HepG2 (cell line): ENCODE data around the gene GLOD4. TPM values are rescaled to one million over a fixed set of nuclear protein-coding genes. Genes with fewer than 3 reads are reported as not detected.

Source experiments
- BCL6 ChIP-seq: IDR thresholded peaks from 2 replicates; pipeline ENCODE4 v1.6.1; 2016; ENCODE audit warnings: missing genetic modification reagents, missing compliant biosample characterization
- CAMTA2 ChIP-seq: sonication (generic); formaldehyde crosslinking; IDR thresholded peaks from 2 replicates; pipeline ENCODE4 v1.4.0; 2020; ENCODE audit warnings: mild to moderate bottlenecking, missing genetic modification reagents, borderline replicate concordance
- CHD4 ChIP-seq: fragments of 200-600 bp; sonication (generic); IDR thresholded peaks from 2 replicates; pipeline ENCODE4 v1.7.0; 2017; ENCODE audit warnings: mild to moderate bottlenecking, low read length, borderline replicate concordance
- GZF1 ChIP-seq: sonication (generic); formaldehyde crosslinking; IDR thresholded peaks from 2 replicates; pipeline ENCODE4 v1.5.1; 2020; ENCODE audit warnings: mild to moderate bottlenecking, missing genetic modification reagents
- HOXA9 ChIP-seq: sonication (generic); formaldehyde crosslinking; IDR thresholded peaks from 2 replicates; pipeline ENCODE4 v1.8.1; 2022; ENCODE audit warnings: missing genetic modification reagents, mild to moderate bottlenecking, moderate library complexity, borderline replicate concordance
- KDM3A ChIP-seq: IDR thresholded peaks from 2 replicates; pipeline ENCODE4 v1.6.1; 2018; ENCODE audit warnings: low read depth, missing compliant biosample characterization
- MATR3 ChIP-seq: sonication (generic); formaldehyde crosslinking; IDR thresholded peaks from 2 replicates; pipeline ENCODE4 v1.4.0; 2020; ENCODE audit warnings: missing genetic modification reagents
- MYNN ChIP-seq: sonication (generic); formaldehyde crosslinking; IDR thresholded peaks from 2 replicates; pipeline ENCODE4 v1.4.0; 2020; ENCODE audit warnings: mild to moderate bottlenecking, low read depth, missing genetic modification reagents
- PHB2 ChIP-seq: fragments of 450-650 bp; IDR thresholded peaks from 2 replicates; pipeline ENCODE4 v1.6.1; 2018; ENCODE audit not compliant: partially characterized antibody
- ZC3H13 ChIP-seq: sonication (generic); formaldehyde crosslinking; IDR thresholded peaks from 2 replicates; pipeline ENCODE4 v1.8.1; 2023; ENCODE audit warnings: mild to moderate bottlenecking, missing genetic modification reagents, moderate library complexity
- ZEB1 ChIP-seq: IDR thresholded peaks from 2 replicates; pipeline ENCODE4 v1.6.1; 2012; ENCODE audit warnings: mild to moderate bottlenecking, low read depth, inconsistent platforms; ENCODE audit not compliant: insufficient replicate concordance
- ZNF124 ChIP-seq: sonication (generic); formaldehyde crosslinking; IDR thresholded peaks from 2 replicates; pipeline ENCODE4 v1.4.0; 2020; ENCODE audit warnings: missing genetic modification reagents
- ZNF589 ChIP-seq: sonication (generic); formaldehyde crosslinking; conservative IDR thresholded peaks from 2 replicates; pipeline ENCODE4 v1.8.0; 2022; ENCODE audit warnings: mild to moderate bottlenecking, moderate library complexity, missing genetic modification reagents
- ZNF879 ChIP-seq: sonication (generic); formaldehyde crosslinking; IDR thresholded peaks from 2 replicates; pipeline ENCODE4 v1.8.1; 2023; ENCODE audit warnings: missing genetic modification reagents
- ZNF891 ChIP-seq: sonication (generic); formaldehyde crosslinking; IDR thresholded peaks from 2 replicates; pipeline ENCODE4 v1.5.0; 2020; ENCODE audit warnings: mild to moderate bottlenecking, missing genetic modification reagents
- ZSCAN12 ChIP-seq: sonication (generic); formaldehyde crosslinking; IDR thresholded peaks from 2 replicates; pipeline ENCODE4 v1.9.0; 2021; ENCODE audit warnings: mild to moderate bottlenecking, missing genetic modification reagents
- polyA plus RNA-seq, 8 experiments: library from polyadenylated mRNA; depleted of rRNA in 3 of 8; stranded (reverse) in 7 of 8; unstranded in 1 of 8; fragments of >200 nt; fragmentation: Illumina TruSeq in 4 of 8; extraction: Trizol in 4 of 8; gene quantifications; 2 replicates each; pipeline versions ENCODE4 v1.2.1 to v1.2.3, GENCODE V29; 2011 to 2016; ENCODE audit warnings: low read depth in 4 of 8, missing spikeins in 1 of 8, mixed read lengths in 1 of 8; ENCODE audit not compliant: insufficient read depth in 1 of 8
- total RNA-seq, 5 experiments: library from RNA; depleted of rRNA; stranded (reverse); fragments of >200 nt; fragmentation: Illumina TruSeq; extraction: Trizol; gene quantifications; 2 replicates each; pipeline ENCODE4 v1.2.3, GENCODE V29; 2016; ENCODE audit warnings: low read depth in 1 of 5
- TF ChIP-seq, protein P1 (sequence below): sonication (generic); formaldehyde crosslinking; IDR thresholded peaks from 2 replicates; pipeline ENCODE4 v1.5.0; 2020; ENCODE audit warnings: mild to moderate bottlenecking, missing genetic modification reagents, borderline replicate concordance
- TF ChIP-seq, protein P2 (sequence below): sonication (generic); formaldehyde crosslinking; IDR thresholded peaks from 2 replicates; pipeline ENCODE4 v1.5.0; 2020; ENCODE audit warnings: missing genetic modification reagents
- TF ChIP-seq, protein P3 (sequence below): sonication (generic); formaldehyde crosslinking; IDR thresholded peaks from 2 replicates; pipeline ENCODE4 v1.5.1; 2020; ENCODE audit warnings: missing genetic modification reagents, mild to moderate bottlenecking, borderline replicate concordance
- TF ChIP-seq, protein P4 (sequence below): IDR thresholded peaks from 2 replicates; pipeline ENCODE4 v1.6.1; 2016
- TF ChIP-seq, protein P5 (sequence below): sonication (generic); formaldehyde crosslinking; IDR thresholded peaks from 2 replicates; pipeline ENCODE4 v1.5.1; 2020; ENCODE audit warnings: mild to moderate bottlenecking, moderate library complexity, missing genetic modification reagents

The GLOD4 gene
- total and polyA plus RNA-seq, 2 of the 13 experiments (the other 11 are each of a cell fraction or from before 2014, with no cell fraction given): 53.7 to 87.8 TPM

DNA sequence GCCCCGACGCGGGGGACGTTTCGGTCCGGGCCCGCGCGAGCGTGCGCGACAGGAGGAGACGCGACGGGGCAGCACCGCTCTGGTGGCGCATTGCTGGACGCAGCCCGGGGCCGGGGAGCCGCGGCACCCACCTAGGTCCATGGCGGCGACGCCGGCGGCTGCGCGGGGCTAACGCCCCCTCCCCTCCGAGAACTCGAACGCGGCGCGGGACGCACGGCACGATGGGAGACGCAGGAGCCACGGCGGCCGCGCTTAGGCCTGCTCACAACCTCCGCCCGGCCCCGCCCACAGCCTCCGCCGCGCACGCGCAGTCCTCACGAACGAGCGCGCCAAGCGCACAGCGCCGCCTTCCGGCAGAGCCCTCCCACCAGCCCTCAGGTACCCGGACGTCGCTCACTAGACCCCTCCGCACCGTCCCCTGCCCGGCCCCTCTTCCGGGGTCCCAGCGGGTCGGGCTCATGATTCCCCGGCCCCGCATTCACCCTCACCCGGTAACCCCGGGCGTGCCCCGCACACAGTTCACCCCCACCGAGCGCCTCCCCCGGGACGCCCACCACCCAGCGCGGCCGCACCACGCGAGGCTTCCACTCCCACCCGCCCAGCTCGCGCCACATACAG lies 30.0 kb downstream of the GLOD4 start, which contains the start of gene GEMIN4 (continued):
- TF ChIP-seq KDM3A (no peak), ZNF124 (CRISPR knock-in tag) (no peak), CAMTA2 (CRISPR knock-in tag) (peak; percentile 43; the same call in 1 of the 2 replicates), ZNF879 (CRISPR knock-in tag) (no peak), MATR3 (no peak), ZSCAN12 (CRISPR knock-in tag) (no peak; the same call in 1 of the 2 replicates), PHB2 (no peak), ZNF891 (peak; percentile 54; the same call in 1 of the 2 replicates), HOXA9 (CRISPR knock-in tag) (peak; percentile 59; the same call in 1 of the 2 replicates), ZC3H13 (CRISPR knock-in tag) (no peak; the same call in 1 of the 2 replicates), ZEB1 (no peak), MYNN (CRISPR knock-in tag) (no peak; the same call in 1 of the 2 replicates), ZNF589 (peak; percentile 77; the same call in 1 of the 2 replicates), CHD4 (no peak), GZF1 (CRISPR knock-in tag) (no peak), BCL6 (CRISPR knock-in tag) (no peak; the same call in 1 of the 2 replicates)
- TF ChIP-seq, protein P1, sequence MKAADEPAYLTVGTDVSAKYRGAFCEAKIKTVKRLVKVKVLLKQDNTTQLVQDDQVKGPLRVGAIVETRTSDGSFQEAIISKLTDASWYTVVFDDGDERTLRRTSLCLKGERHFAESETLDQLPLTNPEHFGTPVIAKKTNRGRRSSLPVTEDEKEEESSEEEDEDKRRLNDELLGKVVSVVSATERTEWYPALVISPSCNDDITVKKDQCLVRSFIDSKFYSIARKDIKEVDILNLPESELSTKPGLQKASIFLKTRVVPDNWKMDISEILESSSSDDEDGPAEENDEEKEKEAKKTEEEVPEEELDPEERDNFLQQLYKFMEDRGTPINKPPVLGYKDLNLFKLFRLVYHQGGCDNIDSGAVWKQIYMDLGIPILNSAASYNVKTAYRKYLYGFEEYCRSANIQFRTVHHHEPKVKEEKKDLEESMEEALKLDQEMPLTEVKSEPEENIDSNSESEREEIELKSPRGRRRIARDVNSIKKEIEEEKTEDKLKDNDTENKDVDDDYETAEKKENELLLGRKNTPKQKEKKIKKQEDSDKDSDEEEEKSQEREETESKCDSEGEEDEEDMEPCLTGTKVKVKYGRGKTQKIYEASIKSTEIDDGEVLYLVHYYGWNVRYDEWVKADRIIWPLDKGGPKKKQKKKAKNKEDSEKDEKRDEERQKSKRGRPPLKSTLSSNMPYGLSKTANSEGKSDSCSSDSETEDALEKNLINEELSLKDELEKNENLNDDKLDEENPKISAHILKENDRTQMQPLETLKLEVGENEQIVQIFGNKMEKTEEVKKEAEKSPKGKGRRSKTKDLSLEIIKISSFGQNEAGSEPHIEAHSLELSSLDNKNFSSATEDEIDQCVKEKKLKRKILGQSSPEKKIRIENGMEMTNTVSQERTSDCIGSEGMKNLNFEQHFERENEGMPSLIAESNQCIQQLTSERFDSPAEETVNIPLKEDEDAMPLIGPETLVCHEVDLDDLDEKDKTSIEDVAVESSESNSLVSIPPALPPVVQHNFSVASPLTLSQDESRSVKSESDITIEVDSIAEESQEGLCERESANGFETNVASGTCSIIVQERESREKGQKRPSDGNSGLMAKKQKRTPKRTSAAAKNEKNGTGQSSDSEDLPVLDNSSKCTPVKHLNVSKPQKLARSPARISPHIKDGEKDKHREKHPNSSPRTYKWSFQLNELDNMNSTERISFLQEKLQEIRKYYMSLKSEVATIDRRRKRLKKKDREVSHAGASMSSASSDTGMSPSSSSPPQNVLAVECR: peak; percentile 90; the same call in 1 of the 2 replicates
- TF ChIP-seq, protein P2, sequence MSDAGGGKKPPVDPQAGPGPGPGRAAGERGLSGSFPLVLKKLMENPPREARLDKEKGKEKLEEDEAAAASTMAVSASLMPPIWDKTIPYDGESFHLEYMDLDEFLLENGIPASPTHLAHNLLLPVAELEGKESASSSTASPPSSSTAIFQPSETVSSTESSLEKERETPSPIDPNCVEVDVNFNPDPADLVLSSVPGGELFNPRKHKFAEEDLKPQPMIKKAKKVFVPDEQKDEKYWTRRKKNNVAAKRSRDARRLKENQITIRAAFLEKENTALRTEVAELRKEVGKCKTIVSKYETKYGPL (CRISPR knock-in tag): no peak
- TF ChIP-seq, protein P3, sequence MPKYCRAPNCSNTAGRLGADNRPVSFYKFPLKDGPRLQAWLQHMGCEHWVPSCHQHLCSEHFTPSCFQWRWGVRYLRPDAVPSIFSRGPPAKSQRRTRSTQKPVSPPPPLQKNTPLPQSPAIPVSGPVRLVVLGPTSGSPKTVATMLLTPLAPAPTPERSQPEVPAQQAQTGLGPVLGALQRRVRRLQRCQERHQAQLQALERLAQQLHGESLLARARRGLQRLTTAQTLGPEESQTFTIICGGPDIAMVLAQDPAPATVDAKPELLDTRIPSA: peak; percentile 95
- TF ChIP-seq, protein P4, sequence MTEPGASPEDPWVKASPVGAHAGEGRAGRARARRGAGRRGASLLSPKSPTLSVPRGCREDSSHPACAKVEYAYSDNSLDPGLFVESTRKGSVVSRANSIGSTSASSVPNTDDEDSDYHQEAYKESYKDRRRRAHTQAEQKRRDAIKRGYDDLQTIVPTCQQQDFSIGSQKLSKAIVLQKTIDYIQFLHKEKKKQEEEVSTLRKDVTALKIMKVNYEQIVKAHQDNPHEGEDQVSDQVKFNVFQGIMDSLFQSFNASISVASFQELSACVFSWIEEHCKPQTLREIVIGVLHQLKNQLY: no peak
- TF ChIP-seq, protein P5, sequence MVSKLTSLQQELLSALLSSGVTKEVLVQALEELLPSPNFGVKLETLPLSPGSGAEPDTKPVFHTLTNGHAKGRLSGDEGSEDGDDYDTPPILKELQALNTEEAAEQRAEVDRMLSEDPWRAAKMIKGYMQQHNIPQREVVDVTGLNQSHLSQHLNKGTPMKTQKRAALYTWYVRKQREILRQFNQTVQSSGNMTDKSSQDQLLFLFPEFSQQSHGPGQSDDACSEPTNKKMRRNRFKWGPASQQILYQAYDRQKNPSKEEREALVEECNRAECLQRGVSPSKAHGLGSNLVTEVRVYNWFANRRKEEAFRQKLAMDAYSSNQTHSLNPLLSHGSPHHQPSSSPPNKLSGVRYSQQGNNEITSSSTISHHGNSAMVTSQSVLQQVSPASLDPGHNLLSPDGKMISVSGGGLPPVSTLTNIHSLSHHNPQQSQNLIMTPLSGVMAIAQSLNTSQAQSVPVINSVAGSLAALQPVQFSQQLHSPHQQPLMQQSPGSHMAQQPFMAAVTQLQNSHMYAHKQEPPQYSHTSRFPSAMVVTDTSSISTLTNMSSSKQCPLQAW (CRISPR knock-in tag): no peak
